Activated CD4-positive, alpha-beta memory T cell treated with anti-CD3 and anti-CD28 coated beads, Interleukin-2, amount 10 ng/mL, durations not matched to agents 7 days and 5 days (primary cell): Measurements from ENCODE around the gene TAGLN2. TPM values are rescaled to one million over a fixed set of nuclear protein-coding genes. Genes with fewer than 3 reads are reported as not detected.
A peak's percentile ranks its signal among the peaks of the same experiment; 100 is the strongest.

Source experiments
- CTCF ChIA-PET: fragments of 350-600 bp; sonication (Branson Sonifier 250); formaldehyde crosslinking; loops from one replicate; lab custom pipeline; 2021; ENCODE audit warnings: antibody characterized with exemption, inconsistent platforms; lab: Charles Lee
- POLR2A ChIA-PET: fragments of 350-600 bp; sonication (Branson Sonifier 250); formaldehyde crosslinking; loops from one replicate; lab custom pipeline; 2021; ENCODE audit warnings: antibody characterized with exemption; lab: Charles Lee
- DNase-seq: peaks from one replicate; pipeline ENCODE4 v3.0.0-alpha.2; 2020
- H3K27ac Mint-ChIP-seq: one replicate; pipeline ENCODE4 v1.8.0; 2021; ENCODE audit warnings: mild to moderate bottlenecking, mixed read lengths
- H3K27me3 Mint-ChIP-seq: one replicate; pipeline ENCODE4 v1.8.0; 2021; ENCODE audit warnings: mixed read lengths
- H3K36me3 Mint-ChIP-seq: one replicate; pipeline ENCODE4 v1.8.0; 2021; ENCODE audit warnings: low read depth, mixed read lengths
- H3K4me1 Mint-ChIP-seq: one replicate; pipeline ENCODE4 v1.8.0; 2021; ENCODE audit warnings: mixed read lengths
- H3K4me3 Mint-ChIP-seq: one replicate; pipeline ENCODE4 v1.8.0; 2021; ENCODE audit warnings: mild to moderate bottlenecking, mixed read lengths
- H3K9me3 Mint-ChIP-seq: one replicate; pipeline ENCODE4 v1.8.0; 2021; ENCODE audit warnings: mixed read lengths
- total RNA-seq, 2 experiments: library from RNA; stranded (reverse); gene quantifications; one replicate each; pipeline ENCODE4 v1.2.3, GENCODE V29; 2021

TAGLN2 gene
- total RNA-seq, 2 experiments from 2014 or later, result 548 to 554 TPM

DNA sequence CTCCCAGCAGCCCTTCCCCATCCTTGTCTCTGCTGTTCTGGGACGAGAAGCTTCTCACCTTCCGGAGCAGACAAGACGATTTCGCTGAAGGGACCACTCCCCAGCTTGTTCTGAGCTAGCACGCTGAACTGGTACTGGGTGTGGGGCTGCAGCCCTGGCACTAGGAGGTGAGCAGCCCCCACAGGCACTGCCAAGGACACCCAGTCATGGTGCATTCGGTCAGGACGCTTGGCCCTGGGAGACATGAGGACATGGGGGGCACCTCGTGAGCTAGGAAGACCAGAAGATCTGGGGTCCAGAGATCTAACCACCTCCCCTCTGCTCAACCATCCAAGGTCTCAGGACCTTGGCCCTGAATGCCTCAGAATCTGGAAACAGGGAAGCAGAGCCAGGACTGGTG, 5.3 kb upstream of the TAGLN2 start:
- CTCF ChIA-PET, result interaction anchor here (1.0 kb wide), 1 partner anchor 77 kb away, joined by 4 read pairs; no protein-coding TSS in a partner anchor
- Mint-ChIP-seq H3K27me3 (peaks cover 13% of the 10 kb centered on the region), H3K27ac (no peak overlapping the region), H3K4me1 (peaks cover 8% of the 10 kb centered on the region), H3K36me3 (no peaks in the 10 kb centered on the region), H3K4me3 (no peak overlapping the region), H3K9me3 (no peaks in the 10 kb centered on the region)
- DNase-seq, result no peak
- POLR2A ChIA-PET, result no interaction called here

- Mint-ChIP-seq H3K27me3 (peaks cover 9% of the 10 kb centered on the region), H3K27ac (no peak overlapping the region), H3K4me1 (peaks cover 11% of the 10 kb centered on the region), H3K36me3 (peaks cover 2% of the 10 kb centered on the region), H3K4me3 (no peak overlapping the region), H3K9me3 (no peaks in the 10 kb centered on the region)
- POLR2A ChIA-PET, result no interaction called here
- no peak for DNase-seq
- CTCF ChIA-PET, result interaction anchor here (1.0 kb wide), 2 partner anchors 76 to 77 kb away, joined by 3 to 4 read pairs; no protein-coding TSS in a partner anchor
These were observed 4.9 kb upstream of the TAGLN2 start for GRCh38 chr1:159930216-159930615.

DNA sequence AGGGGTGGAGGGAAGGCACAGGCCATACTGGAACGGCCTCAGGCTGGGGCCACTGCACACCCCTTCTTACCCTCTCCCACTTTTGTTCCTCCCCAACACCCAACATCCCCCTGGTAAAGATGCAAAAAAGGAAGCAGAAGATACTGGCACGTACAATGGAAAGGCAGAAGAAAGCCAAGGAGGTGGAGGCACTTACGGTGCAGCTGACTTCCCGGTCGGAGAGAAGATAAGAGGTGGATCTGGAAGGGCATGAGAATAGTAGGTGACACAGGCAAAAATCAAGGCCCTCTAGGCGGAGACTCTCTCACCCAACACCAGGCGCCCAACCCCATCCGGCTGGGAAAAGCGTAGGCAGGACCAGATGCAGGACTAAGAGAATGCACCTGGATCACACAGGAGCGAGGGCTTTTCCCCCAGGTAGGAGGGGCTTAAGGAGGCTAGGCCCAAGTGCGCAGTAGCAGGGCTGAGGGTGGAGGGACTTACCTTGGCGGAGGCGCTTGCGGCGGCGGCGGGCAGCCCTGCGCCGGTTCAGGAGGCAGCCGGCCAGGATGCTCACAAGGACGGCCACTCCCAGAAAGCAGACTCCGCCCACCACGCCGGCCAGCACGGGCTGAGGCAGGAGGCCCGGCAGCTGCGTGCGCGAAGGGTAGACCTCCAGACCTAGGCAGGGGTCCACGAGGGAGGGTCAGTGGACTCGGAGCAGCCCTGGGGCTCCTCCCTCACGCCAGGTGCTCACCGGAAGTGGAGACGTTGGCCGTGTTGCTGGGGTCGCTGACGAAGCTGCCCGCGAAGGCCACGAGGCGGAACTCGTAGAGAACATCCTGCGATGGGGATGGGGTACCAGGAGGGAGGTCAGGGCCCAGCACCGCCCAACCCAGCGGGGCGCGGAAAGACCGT, 4.1 kb upstream of the TAGLN2 start:
- Mint-ChIP-seq H3K27ac (no peak overlapping the region), H3K27me3 (peaks cover 4% of the 10 kb centered on the region), H3K9me3 (no peaks in the 10 kb centered on the region), H3K4me3 (no peak overlapping the region), H3K4me1 (peaks cover 11% of the 10 kb centered on the region), H3K36me3 (peaks cover 4% of the 10 kb centered on the region)
- no peak for DNase-seq
- ChIA-PET CTCF (interaction anchor here (1.0 to 1.1 kb wide), 3 partner anchors 77 to 78 kb away, joined by 3 to 4 read pairs (median 3); no protein-coding TSS in a partner anchor), POLR2A (no interaction called here)

- no peak overlapping the region for H3K4me3 Mint-ChIP-seq
- peaks cover 11% of the 10 kb centered on the region for H3K4me1 Mint-ChIP-seq
- no peaks in the 10 kb centered on the region for H3K9me3 Mint-ChIP-seq
- CTCF ChIA-PET, result interaction anchor here (1.1 kb wide), 1 partner anchor 79 kb away, joined by 3 read pairs; no protein-coding TSS in a partner anchor
- DNase-seq, result no peak
- H3K27ac Mint-ChIP-seq, result no peak overlapping the region
- POLR2A ChIA-PET, result no interaction called here
- H3K27me3 Mint-ChIP-seq, result peaks cover 2% of the 10 kb centered on the region
- peaks cover 11% of the 10 kb centered on the region for H3K36me3 Mint-ChIP-seq
These were observed 3.3 kb upstream of the TAGLN2 start for GRCh38 chr1:159928491-159929050.

- DNase-seq, result no peak
- H3K27ac Mint-ChIP-seq, result no peak overlapping the region
- peaks cover 18% of the 10 kb centered on the region for H3K36me3 Mint-ChIP-seq
- H3K4me3 Mint-ChIP-seq, result no peak overlapping the region
- POLR2A ChIA-PET, result interaction anchor here (0.6 kb wide), 1 partner anchor 94 kb away, joined by 3 read pairs; no protein-coding TSS in a partner anchor
- CTCF ChIA-PET, result interaction anchor here (1.3 to 6.7 kb wide), 3 partner anchors 79 to 158 kb away, joined by 3 to 52 read pairs (median 6); no protein-coding TSS in a partner anchor
- H3K4me1 Mint-ChIP-seq, result peaks cover 12% of the 10 kb centered on the region
- no peaks in the 10 kb centered on the region for H3K27me3 Mint-ChIP-seq
- no peaks in the 10 kb centered on the region for H3K9me3 Mint-ChIP-seq
These were observed 2.6 kb upstream of the TAGLN2 start for GRCh38 chr1:159927849-159928431.

DNA sequence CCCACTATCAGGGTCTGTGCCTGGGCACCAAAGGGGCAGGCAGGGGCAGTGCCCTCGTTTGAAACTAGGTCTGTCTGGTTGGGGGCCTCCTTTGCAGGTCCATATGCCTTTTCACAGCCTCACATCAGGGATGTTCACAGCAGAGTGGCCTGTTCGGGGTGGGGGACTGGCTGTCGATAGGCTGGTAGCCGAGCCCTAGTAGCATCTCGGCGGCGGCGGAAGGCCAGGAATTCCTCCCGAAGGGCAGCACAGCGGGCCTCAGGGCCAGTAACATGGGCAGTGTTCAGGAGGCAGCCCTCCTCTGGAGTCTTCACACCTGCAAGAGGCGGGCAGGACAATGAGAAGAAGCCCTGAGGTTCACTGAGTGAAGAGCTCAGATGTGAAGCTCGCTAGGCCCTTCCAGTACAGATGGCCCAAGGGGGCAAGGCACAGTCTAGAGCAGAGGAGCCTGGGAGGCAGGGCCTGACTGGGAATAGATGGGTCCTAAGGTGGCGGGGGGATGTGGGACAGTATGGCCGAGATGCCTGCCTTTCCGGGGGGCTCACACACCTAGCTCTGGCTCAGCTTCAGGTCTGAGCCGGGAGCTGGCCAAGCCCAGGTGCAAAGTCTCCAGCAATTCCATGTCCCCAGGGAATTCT, 2.0 kb upstream of the TAGLN2 start:
- H3K9me3 Mint-ChIP-seq, result no peaks in the 10 kb centered on the region
- H3K4me3 Mint-ChIP-seq, result no peak overlapping the region
- H3K36me3 Mint-ChIP-seq, result peaks cover 21% of the 10 kb centered on the region
- peaks cover 15% of the 10 kb centered on the region for H3K4me1 Mint-ChIP-seq
- ChIA-PET POLR2A (interaction anchor here (0.6 to 4.0 kb wide), 2 partner anchors 11 to 94 kb away, joined by 3 to 26 read pairs; no protein-coding TSS in a partner anchor), CTCF (interaction anchor here (1.3 to 6.7 kb wide), 4 partner anchors 8 to 158 kb away, joined by 3 to 52 read pairs (median 8); no protein-coding TSS in a partner anchor)
- H3K27me3 Mint-ChIP-seq, result no peaks in the 10 kb centered on the region
- DNase-seq, result no peak
- no peak overlapping the region for H3K27ac Mint-ChIP-seq

GRCh38 chr1:159925719-159926078, 392 bp upstream of the TAGLN2 start:
- POLR2A ChIA-PET, result interaction anchor here (0.8 to 6.2 kb wide), 17 partner anchors 10 to 916 kb away, joined by 3 to 64 read pairs (median 8); partner anchors contain the start of genes DCAF8, IFI16, IGSF8 and SLAMF8
- CTCF ChIA-PET, result interaction anchor here (1.0 to 6.7 kb wide), 6 partner anchors 8 to 81 kb away, joined by 3 to 52 read pairs (median 8); no protein-coding TSS in a partner anchor
- no peak for DNase-seq
- no peaks in the 10 kb centered on the region for H3K9me3 Mint-ChIP-seq
- H3K36me3 Mint-ChIP-seq, result peaks cover 33% of the 10 kb centered on the region
- peaks cover 30% of the 10 kb centered on the region for H3K4me1 Mint-ChIP-seq
- H3K27ac Mint-ChIP-seq, result peak overlapping the region; percentile 98
- peak overlapping the region; percentile 100 for H3K4me3 Mint-ChIP-seq
- no peaks in the 10 kb centered on the region for H3K27me3 Mint-ChIP-seq

- no peaks in the 10 kb centered on the region for H3K9me3 Mint-ChIP-seq
- H3K27me3 Mint-ChIP-seq, result no peaks in the 10 kb centered on the region
- DNase-seq, result peak; percentile 67
- POLR2A ChIA-PET, result interaction anchor here (0.9 to 6.2 kb wide), 28 partner anchors 8 to 1105 kb away, joined by 3 to 64 read pairs (median 6); partner anchors contain the start of genes AIM2, CFAP45, DCAF8 and DUSP23
- CTCF ChIA-PET, result interaction anchor here (0.7 to 6.7 kb wide), 10 partner anchors 8 to 828 kb away, joined by 3 to 52 read pairs (median 8); partner anchors contain the start of gene DUSP23
- H3K27ac Mint-ChIP-seq, result peak overlapping the region; percentile 98
- H3K36me3 Mint-ChIP-seq, result peaks cover 48% of the 10 kb centered on the region
- H3K4me3 Mint-ChIP-seq, result peak overlapping the region; percentile 100
- H3K4me1 Mint-ChIP-seq, result peaks cover 45% of the 10 kb centered on the region
These were observed 1.1 kb downstream of the TAGLN2 start for GRCh38 chr1:159924025-159924790.

DNA sequence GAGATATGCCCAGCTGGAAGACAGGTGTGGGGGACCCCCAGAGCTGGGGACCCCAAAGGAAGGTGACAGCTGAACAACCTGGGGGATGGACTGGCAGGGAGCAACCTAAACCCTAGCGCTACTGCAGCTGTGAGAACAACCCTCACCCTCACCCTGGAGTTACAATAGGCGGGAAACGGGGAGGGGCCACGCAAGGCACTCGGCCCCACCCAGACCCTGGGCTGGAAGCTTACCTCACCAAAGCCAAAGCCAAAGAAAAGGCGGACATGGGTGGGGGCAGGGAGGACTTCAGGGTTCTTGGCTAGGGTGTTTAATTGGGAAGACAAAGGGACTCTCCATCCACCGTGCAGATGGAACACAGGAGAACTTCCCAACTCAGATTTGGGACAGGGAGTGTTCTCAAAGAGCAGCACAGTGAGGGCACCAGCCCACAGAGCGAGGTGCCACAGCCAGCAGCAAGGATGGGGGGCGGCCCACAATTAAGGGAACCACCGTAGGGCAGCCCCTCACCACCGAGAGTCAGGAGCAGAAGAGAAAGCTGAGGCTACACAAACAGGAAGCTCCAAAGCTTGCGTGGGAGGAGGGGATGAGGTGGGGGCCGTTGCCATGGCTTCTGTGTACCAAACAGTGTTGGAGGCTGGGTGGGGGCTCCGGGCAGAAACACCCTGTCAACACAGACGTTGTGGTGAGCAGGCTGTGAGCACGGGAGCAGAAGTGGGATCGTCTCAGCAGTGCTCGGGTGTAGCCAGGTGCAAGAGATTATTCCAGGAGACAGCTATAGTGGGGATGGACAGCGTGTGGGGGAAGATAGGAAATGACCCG, 1.9 kb downstream of the TAGLN2 start:
- H3K27me3 Mint-ChIP-seq, result no peaks in the 10 kb centered on the region
- peak; percentile 88 for DNase-seq
- peak overlapping the region; percentile 100 for H3K4me3 Mint-ChIP-seq
- peaks cover 52% of the 10 kb centered on the region for H3K4me1 Mint-ChIP-seq
- peaks cover 55% of the 10 kb centered on the region for H3K36me3 Mint-ChIP-seq
- H3K9me3 Mint-ChIP-seq, result no peaks in the 10 kb centered on the region
- CTCF ChIA-PET, result interaction anchor here (0.6 to 6.7 kb wide), 9 partner anchors 14 to 828 kb away, joined by 3 to 52 read pairs (median 4); partner anchors contain the start of gene DUSP23
- H3K27ac Mint-ChIP-seq, result peak overlapping the region; percentile 98
- POLR2A ChIA-PET, result interaction anchor here (0.7 to 6.2 kb wide), 26 partner anchors 7 to 1104 kb away, joined by 3 to 64 read pairs (median 6); partner anchors contain the start of genes AIM2, CFAP45, DCAF8 and DUSP23

- CTCF ChIA-PET, result interaction anchor here (0.6 to 6.7 kb wide), 10 partner anchors 14 to 753 kb away, joined by 3 to 52 read pairs (median 4); partner anchors contain the start of gene DUSP23
- peaks cover 62% of the 10 kb centered on the region for H3K36me3 Mint-ChIP-seq
- DNase-seq, result no peak
- H3K27me3 Mint-ChIP-seq, result no peaks in the 10 kb centered on the region
- H3K9me3 Mint-ChIP-seq, result no peaks in the 10 kb centered on the region
- peak overlapping the region; percentile 98 for H3K27ac Mint-ChIP-seq
- POLR2A ChIA-PET, result interaction anchor here (0.7 to 6.2 kb wide), 21 partner anchors 14 to 913 kb away, joined by 3 to 64 read pairs (median 6); partner anchors contain the start of genes AIM2, CFAP45, DUSP23 and IFI16
- peaks cover 59% of the 10 kb centered on the region for H3K4me1 Mint-ChIP-seq
- H3K4me3 Mint-ChIP-seq, result peak overlapping the region; percentile 100
These were observed 2.6 kb downstream of the TAGLN2 start for GRCh38 chr1:159922511-159923202.
